ENCODE measurements around the gene ARG2.

The ARG2 gene

DNA sequence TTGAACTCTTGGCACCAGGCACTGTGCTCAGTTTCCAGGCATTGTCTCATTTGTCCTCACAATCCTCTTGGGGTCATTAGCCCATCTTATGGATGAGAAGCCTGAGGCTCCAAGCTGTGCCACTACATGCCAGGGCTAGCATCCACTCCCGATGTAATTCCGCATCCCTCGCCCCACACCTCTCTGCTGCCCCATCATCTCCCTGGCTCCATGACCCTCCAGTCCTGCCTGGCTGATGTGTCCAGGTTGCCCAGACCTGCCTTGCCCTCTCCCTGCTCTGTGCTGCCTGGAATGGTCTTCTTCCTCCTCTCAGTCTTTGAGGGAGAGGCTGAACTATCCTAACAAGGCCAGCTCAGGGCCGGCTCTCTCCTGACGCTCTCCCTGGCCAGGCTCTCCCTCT is 47.1 kb upstream of the ARG2 start:
- Histone ChIP-seq H3K4me1 (peaks cover 7% of the 10 kb centered on the region), H3K4me3 (ENCODE audit: low read depth, low read length) (no peak overlapping the region), H3K27me3 (ENCODE audit: control insufficient read depth, insufficient read depth, low read length) (no peaks in the 10 kb centered on the region), H3K4me2 (ENCODE audit: low read length) (no peak overlapping the region), H3K79me2 (no peaks in the 10 kb centered on the region), H3K9ac (no peak overlapping the region), H3K9me3 (ENCODE audit: control insufficient read depth, low read length) (no peaks in the 10 kb centered on the region), H2AFZ (no peak overlapping the region), H3K27ac (no peak overlapping the region), H3K36me3 (ENCODE audit: control insufficient read depth, insufficient read depth, low read length) (no peaks in the 10 kb centered on the region)
- TF ChIP-seq, protein P1, sequence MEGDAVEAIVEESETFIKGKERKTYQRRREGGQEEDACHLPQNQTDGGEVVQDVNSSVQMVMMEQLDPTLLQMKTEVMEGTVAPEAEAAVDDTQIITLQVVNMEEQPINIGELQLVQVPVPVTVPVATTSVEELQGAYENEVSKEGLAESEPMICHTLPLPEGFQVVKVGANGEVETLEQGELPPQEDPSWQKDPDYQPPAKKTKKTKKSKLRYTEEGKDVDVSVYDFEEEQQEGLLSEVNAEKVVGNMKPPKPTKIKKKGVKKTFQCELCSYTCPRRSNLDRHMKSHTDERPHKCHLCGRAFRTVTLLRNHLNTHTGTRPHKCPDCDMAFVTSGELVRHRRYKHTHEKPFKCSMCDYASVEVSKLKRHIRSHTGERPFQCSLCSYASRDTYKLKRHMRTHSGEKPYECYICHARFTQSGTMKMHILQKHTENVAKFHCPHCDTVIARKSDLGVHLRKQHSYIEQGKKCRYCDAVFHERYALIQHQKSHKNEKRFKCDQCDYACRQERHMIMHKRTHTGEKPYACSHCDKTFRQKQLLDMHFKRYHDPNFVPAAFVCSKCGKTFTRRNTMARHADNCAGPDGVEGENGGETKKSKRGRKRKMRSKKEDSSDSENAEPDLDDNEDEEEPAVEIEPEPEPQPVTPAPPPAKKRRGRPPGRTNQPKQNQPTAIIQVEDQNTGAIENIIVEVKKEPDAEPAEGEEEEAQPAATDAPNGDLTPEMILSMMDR (IDR thresholded peaks at IDR 0.05), result no peak

DNA sequence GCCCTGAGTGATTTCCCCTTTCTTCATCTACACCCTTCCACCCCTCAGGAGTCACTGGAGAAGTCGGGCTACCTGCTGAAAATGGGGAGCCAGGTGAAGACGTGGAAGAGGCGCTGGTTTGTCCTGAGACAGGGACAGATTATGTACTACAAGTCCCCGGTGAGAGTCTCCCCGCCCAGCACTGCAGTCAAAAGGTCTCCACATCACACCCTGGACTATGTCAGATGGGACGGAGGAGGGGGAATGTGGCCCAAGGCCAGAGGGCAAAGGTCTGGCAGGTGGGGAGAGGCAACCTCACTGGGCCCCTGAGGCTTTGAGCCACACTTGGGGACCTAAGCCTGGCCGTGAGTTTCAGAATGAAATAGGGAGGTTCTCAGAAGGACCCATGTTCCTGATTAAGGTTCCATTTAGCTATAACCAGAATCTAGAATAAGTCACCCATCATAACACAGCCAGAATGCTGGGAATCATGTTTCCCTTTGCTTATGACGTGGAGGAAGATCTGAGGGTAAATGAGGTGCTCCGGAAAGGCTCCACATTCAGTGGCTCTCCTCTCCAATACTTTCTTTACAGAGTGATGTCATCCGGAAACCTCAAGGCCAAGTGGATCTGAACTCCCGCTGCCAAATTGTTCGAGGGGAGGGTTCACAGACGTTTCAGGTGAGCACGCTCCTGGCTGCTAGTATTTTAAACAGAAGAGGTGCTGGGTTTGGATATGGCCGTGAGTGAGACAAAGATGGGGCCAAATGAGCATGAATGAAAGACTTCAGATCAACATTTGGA is 46.3 kb upstream of the ARG2 start:
- H3K9ac ChIP-seq, result no peak overlapping the region
- no peak overlapping the region for H3K4me2 ChIP-seq (ENCODE audit: low read length)
- H3K4me1 ChIP-seq, result no peaks in the 10 kb centered on the region
- H3K9me3 ChIP-seq (ENCODE audit: control insufficient read depth, low read length), result no peaks in the 10 kb centered on the region
- no peaks in the 10 kb centered on the region for H3K36me3 ChIP-seq (ENCODE audit: control insufficient read depth, insufficient read depth, low read length)
- H3K4me3 ChIP-seq (ENCODE audit: low read depth, low read length), result no peak overlapping the region
- H3K27me3 ChIP-seq (ENCODE audit: control insufficient read depth, insufficient read depth, low read length), result no peaks in the 10 kb centered on the region
- no peak overlapping the region for H3K27ac ChIP-seq
- H2AFZ ChIP-seq, result no peak overlapping the region
- no peaks in the 10 kb centered on the region for H3K79me2 ChIP-seq
- TF ChIP-seq, protein P1 (IDR thresholded peaks at IDR 0.05), result no peak

DNA sequence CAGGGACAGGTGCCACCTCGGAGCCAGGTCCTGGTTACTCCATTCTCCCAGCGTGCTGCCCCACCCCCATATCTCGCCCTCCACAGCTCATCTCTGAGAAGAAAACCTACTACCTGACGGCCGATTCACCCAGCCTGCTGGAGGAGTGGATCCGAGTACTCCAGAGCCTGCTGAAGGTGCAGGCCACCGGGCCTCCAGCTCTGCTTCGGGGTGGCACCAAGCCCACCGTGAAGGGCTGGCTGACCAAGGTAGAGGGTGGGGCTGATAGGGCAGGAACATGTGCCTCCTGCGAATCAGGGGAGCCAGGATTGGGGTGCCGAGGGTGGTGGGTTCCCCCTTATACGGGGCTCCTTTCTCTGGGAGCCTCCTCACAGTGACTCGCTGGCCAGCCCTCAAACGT is 45.6 kb upstream of the ARG2 start:
- no peaks in the 10 kb centered on the region for H3K9me3 ChIP-seq (ENCODE audit: control insufficient read depth, low read length)
- TF ChIP-seq, protein P1 (IDR thresholded peaks at IDR 0.05), result no peak
- H3K79me2 ChIP-seq, result no peaks in the 10 kb centered on the region

DNA sequence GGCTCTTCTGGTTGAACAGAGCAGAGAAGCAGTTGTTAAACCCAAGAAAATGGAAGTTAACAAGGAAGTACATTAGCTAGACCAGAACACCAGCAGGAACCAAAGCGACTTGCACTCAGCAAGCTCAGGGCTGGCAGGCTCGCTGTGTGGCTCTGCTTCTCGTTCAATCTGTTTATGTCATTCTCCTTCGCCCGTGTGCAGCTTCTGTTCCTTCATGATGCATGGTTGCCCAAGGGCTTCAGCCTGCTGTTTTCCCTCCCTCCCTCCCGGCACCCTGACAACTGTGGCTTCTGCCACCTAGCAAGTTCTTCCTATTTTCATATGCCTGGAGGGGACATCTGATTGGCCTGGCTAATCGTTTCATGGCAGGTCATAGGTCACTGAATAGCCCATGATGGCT is 44.9 kb upstream of the ARG2 start:
- TF ChIP-seq, protein P1 (IDR thresholded peaks at IDR 0.05), result no peak
- Histone ChIP-seq H3K9ac (no peak overlapping the region), H3K4me2 (ENCODE audit: low read length) (no peak overlapping the region), H2AFZ (no peak overlapping the region), H3K4me3 (ENCODE audit: low read depth, low read length) (no peak overlapping the region), H3K9me3 (ENCODE audit: control insufficient read depth, low read length) (no peaks in the 10 kb centered on the region), H3K4me1 (no peaks in the 10 kb centered on the region), H3K36me3 (ENCODE audit: control insufficient read depth, insufficient read depth, low read length) (no peaks in the 10 kb centered on the region), H3K27me3 (ENCODE audit: control insufficient read depth, insufficient read depth, low read length) (no peaks in the 10 kb centered on the region), H3K79me2 (no peaks in the 10 kb centered on the region), H3K27ac (no peak overlapping the region)

More for the DNA sequence above, 45.6 kb upstream of the ARG2 start:
- Histone ChIP-seq H3K36me3 (ENCODE audit: control insufficient read depth, insufficient read depth, low read length) (no peaks in the 10 kb centered on the region), H3K4me2 (ENCODE audit: low read length) (no peak overlapping the region), H2AFZ (no peak overlapping the region), H3K27ac (no peak overlapping the region), H3K4me3 (ENCODE audit: low read depth, low read length) (no peak overlapping the region), H3K27me3 (ENCODE audit: control insufficient read depth, insufficient read depth, low read length) (no peaks in the 10 kb centered on the region), H3K9ac (no peak overlapping the region), H3K4me1 (no peaks in the 10 kb centered on the region)

DNA sequence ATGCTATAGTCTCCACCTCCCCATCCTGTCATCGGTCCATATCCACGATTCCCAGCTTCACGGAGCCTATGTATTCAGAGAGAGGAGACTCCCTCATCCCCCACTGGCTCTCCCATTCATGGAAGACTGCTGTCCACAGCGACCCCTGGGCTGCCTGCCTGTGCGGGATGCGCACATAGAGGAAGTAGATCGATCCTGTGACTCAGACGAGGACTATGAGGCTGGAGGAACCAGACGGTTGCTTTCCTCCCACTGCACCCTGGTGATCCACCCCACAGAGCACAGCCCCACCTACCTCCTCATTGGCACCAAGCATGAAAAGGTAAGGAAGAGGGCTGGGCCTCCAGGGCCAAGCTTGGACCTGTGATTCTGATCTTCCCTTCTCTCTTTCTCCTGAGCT is 44.0 kb upstream of the ARG2 start:
- no peak overlapping the region for H3K27ac ChIP-seq
- H3K27me3 ChIP-seq (ENCODE audit: control insufficient read depth, insufficient read depth, low read length), result no peaks in the 10 kb centered on the region
- H3K79me2 ChIP-seq, result no peaks in the 10 kb centered on the region
- TF ChIP-seq, protein P1 (IDR thresholded peaks at IDR 0.05), result no peak
- no peak overlapping the region for H3K4me2 ChIP-seq (ENCODE audit: low read length)
- H3K36me3 ChIP-seq (ENCODE audit: control insufficient read depth, insufficient read depth, low read length), result no peaks in the 10 kb centered on the region
- no peaks in the 10 kb centered on the region for H3K4me1 ChIP-seq
- no peak overlapping the region for H2AFZ ChIP-seq
- H3K9ac ChIP-seq, result no peak overlapping the region
- no peaks in the 10 kb centered on the region for H3K9me3 ChIP-seq (ENCODE audit: control insufficient read depth, low read length)
- H3K4me3 ChIP-seq (ENCODE audit: low read depth, low read length), result no peak overlapping the region
